GM12873 (cell line): ENCODE measurements around the gene PDE11A.

Experiments used
- TF ChIP-seq, protein P1 (sequence below): IDR thresholded peaks from 2 replicates; pipeline ENCODE4 v1.5.1; 2012; ENCODE audit warnings: low read depth, mild to moderate bottlenecking, moderate library complexity, low read length, control low read depth; ENCODE audit not compliant: insufficient read depth; ENCODE audit errors: missing control alignments

PDE11A gene

DNA sequence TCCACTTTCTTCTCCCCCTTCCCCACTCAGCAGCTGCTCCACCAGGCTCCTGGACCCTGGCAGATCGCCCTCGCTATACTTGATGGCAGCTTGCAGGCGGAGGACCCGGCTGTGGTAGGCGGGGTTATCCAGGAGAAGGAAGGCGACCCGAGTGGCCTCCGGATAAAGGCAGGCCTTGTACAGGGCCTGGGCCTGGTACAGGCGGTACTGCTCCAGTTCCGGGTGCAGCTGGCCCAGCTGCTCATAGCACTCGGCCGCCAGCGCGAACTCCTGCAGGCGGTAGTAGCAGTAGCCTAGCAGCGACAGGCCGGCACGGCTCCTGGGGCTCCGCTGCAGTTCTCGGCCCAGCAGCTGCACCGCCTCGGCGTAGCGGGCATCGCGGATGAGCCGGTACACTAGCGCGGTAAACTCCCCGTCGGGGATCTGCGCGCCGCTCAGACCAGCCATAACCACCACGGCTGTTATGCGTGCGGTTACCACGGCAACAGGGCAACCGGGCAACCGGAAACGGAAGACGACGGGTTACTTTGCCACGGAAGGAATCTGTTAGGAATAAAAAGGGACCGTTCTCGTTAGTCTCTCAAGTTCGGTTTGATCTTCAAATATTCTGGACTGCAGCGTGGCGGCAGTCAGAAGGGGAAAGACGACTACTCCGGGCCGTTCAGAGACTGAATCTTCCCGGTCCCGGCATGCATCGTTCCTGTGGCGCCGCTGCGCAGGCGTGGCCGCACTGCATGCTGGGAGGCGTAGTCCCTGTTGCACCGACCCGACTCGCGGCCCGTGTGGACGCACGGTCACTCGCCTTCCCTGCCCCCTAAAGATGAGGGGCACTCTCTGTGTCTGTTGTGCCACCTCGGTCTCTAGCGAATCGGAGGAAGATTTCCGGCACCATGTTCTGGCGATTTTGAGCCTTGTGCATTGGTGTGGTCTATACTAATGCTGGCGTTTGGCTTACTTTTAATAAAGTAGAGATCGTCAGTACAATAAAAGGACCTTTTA lies 454.0 kb downstream of the PDE11A start:
- TF ChIP-seq, protein P1, sequence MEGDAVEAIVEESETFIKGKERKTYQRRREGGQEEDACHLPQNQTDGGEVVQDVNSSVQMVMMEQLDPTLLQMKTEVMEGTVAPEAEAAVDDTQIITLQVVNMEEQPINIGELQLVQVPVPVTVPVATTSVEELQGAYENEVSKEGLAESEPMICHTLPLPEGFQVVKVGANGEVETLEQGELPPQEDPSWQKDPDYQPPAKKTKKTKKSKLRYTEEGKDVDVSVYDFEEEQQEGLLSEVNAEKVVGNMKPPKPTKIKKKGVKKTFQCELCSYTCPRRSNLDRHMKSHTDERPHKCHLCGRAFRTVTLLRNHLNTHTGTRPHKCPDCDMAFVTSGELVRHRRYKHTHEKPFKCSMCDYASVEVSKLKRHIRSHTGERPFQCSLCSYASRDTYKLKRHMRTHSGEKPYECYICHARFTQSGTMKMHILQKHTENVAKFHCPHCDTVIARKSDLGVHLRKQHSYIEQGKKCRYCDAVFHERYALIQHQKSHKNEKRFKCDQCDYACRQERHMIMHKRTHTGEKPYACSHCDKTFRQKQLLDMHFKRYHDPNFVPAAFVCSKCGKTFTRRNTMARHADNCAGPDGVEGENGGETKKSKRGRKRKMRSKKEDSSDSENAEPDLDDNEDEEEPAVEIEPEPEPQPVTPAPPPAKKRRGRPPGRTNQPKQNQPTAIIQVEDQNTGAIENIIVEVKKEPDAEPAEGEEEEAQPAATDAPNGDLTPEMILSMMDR = no peak

DNA sequence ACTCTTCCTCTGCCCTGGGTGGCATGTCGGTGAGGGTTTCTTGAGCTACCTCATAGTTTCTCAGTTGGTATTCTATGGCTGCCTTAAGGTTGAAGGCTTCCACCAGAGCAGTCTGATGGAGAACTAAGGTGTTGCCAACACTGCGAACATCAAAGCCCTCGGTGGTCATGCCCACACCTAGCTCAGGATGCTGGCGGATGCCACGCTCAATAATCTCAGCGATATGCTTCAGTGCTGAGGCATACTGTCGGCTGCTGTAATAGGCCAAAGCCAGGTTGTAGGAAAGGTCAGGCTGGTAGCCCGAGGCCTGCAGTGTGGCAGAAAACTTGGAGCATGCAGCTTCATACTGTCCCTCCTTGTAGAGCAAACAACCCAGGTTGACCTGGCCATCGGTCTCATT lies 454.7 kb downstream of the PDE11A start:
- TF ChIP-seq, protein P1 = no peak

DNA sequence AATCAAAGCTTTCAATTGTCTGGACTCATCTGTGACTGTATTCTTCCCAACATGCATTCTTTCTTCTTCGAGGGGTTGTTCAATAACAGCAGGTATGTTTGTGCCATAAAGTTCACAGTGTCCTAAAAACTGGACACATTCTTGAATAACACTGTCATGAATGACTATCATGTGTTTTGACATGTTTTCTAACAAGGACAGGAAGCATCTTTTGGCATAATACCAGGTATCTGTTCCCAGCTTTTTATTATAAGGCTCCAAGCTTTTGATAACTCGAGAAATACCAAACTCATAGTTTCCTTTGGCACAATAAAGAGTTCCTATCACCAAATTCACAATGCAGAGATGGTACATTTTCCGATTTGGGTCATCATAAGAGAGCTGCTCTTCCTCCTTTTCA lies 455.8 kb downstream of the PDE11A start:
- TF ChIP-seq, protein P1 = no peak

DNA sequence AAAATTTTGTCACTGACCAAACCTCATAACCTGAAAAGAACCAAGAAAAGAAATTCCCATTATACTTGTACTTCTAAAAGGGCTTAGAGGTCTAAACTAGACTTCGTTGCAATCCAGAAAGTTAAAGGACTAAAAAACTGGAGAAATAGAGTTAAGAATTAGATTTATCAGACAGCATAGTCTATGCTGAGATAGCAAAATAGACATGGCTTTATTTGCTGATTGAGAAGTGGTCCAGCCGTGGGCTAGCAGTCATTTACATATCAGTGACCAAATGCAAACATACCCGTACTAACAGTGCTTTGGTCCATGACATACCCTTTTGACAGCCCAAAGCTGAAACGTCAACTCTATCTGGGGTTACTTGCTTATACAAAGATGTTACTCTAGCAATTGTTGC lies 456.5 kb downstream of the PDE11A start:
- TF ChIP-seq, protein P1 = no peak

DNA sequence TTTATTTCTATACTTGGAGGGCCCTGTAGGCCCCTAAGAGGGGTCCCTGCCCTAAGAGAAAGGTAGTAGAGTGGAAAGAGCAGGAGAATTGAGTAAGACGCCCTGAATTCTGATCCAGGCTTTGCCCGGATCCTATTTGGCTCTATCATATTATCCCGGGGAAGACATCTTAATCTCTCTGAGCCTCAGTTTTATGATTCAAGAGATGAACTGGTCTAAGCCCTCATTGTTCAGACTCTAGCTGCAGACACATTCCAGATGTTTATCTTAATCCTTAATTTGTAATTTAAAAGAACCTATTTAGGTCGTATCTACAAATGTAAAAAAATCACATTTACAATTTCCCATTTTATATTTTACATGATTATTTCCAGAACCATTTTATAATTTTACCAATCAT lies 459.9 kb downstream of the PDE11A start:
- TF ChIP-seq, protein P1 = no peak

DNA sequence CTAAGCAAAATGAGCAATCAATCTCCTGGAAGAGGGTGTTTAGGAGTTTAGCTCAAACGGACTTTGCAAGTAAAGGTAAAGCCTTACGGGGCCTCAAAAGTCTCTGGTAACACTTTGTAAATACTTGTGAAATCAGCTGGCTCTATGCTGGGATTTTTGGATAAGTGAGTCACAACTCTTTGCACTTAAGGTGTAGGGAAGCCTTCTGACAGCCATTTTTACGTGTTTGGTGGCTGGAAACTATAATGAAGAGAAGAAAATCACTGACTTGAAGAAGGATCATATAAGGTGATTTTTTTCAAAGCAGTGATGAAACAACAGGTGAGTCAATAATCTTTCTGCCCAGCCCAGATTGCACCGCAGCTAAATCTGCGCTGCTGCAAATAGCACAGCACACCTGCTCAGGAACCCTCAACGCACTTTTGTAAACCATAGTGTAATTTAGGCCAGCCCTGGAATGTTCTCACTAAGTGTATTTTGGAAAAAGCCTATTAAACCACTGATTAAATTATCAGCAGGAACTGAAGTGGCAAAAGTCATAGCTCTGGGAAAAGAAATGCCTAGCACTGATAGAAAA lies 461.2 kb downstream of the PDE11A start:
- TF ChIP-seq, protein P1 = no peak

DNA sequence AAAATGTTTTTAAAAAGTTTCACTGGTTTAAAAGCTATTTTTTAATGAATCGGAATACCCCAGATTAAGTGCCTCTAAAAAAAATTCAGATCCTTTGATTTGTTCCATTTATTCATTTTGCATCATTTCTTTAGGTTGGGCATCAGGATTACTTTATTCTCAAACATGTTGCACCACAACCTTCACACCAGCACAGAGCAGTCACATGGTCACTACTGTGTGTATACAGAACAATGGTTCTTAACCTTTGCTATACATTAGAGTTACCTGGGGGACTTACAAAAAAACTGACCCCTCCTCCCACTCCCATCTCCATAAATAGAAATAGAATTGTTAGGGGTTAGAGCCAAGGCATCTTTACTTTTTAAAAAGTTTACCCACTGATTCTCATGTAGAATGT lies 461.8 kb downstream of the PDE11A start:
- TF ChIP-seq, protein P1 = no peak
